K562 (cell line): ENCODE measurements around the gene LRRC7. TPM values are rescaled to one million over a fixed set of nuclear protein-coding genes. Genes with fewer than 3 reads are reported as not detected.

ENCODE experiments used
- AFF4 ChIP-seq: sonication (generic); formaldehyde crosslinking; IDR thresholded peaks from 2 replicates; pipeline ENCODE4 v1.8.0; 2023; ENCODE audit warnings: mild to moderate bottlenecking, missing genetic modification reagents
- CAMTA2 ChIP-seq: fragments of 250-450 bp; sonication (Bioruptor Pico); conservative IDR thresholded peaks from 2 replicates; pipeline ENCODE4 v1.5.1; 2022
- CBX3 ChIP-seq, 2 experiments: IDR thresholded peaks; 1 replicate in 1 of 2; 2 replicates in 1 of 2; pipeline ENCODE4 v1.6.1; 2012; ENCODE audit warnings: inconsistent platforms in 2 of 2, low read length in 2 of 2, borderline replicate concordance in 1 of 2, control low read depth in 1 of 2
- CHD4 ChIP-seq: fragments of 200-600 bp; sonication (generic); IDR thresholded peaks from 3 replicates; pipeline ENCODE4 v1.6.1; 2012; ENCODE audit warnings: low read depth, mild to moderate bottlenecking, mixed read lengths, low read length, inconsistent platforms; ENCODE audit not compliant: insufficient read depth, insufficient replicate concordance, poor library complexity, severe bottlenecking
- ELF2 ChIP-seq: fragments of 250-450 bp; sonication (Bioruptor Pico); IDR thresholded peaks from 2 replicates; pipeline ENCODE4 v1.5.0; 2021; ENCODE audit warnings: mild to moderate bottlenecking
- FOXA1 ChIP-seq: fragments of 450-650 bp; IDR thresholded peaks from 2 replicates; pipeline ENCODE4 v1.6.1; 2016; ENCODE audit warnings: mild to moderate bottlenecking, borderline replicate concordance
- GMEB1 ChIP-seq: fragments of 250-450 bp; sonication (Bioruptor Pico); IDR thresholded peaks from 2 replicates; pipeline ENCODE4 v1.4.0; 2020; ENCODE audit warnings: mild to moderate bottlenecking
- HBP1 ChIP-seq: fragments of 450-650 bp; formaldehyde crosslinking; IDR thresholded peaks from 2 replicates; pipeline ENCODE4 v1.4.0; 2022; ENCODE audit warnings: missing genetic modification characterization
- HDAC1 ChIP-seq, 2 experiments: fragments of 450-650 bp; IDR thresholded peaks; 2 replicates each; pipeline ENCODE4 v1.6.1; 2016 to 2017; ENCODE audit warnings: inconsistent platforms in 1 of 2, mild to moderate bottlenecking in 1 of 2, moderate library complexity in 1 of 2
- HSF4 ChIP-seq: fragments of 250-450 bp; sonication (Bioruptor Pico); IDR thresholded peaks from 2 replicates; pipeline ENCODE4 v2.1.2; 2022; ENCODE audit warnings: mild to moderate bottlenecking, moderate library complexity, borderline replicate concordance
- MXI1 ChIP-seq: IDR thresholded peaks from 2 replicates; pipeline ENCODE4 v1.6.1; 2011; ENCODE audit warnings: low read depth, mild to moderate bottlenecking, improper control_type of control experiment, low read length
- NFIC ChIP-seq: fragments of 450-650 bp; IDR thresholded peaks from 2 replicates; pipeline ENCODE4 v1.6.1; 2017; ENCODE audit warnings: mild to moderate bottlenecking, inconsistent platforms
- SIRT6 ChIP-seq: IDR thresholded peaks from one replicate; pipeline ENCODE4 v1.6.1; 2012; ENCODE audit warnings: low read depth, mild to moderate bottlenecking, control low read depth, inconsistent platforms, low read length, moderate library complexity
- SMARCA5 ChIP-seq: fragments of 450-650 bp; IDR thresholded peaks from 2 replicates; pipeline ENCODE4 v1.6.1; 2016
- SMARCE1 ChIP-seq: fragments of 450-650 bp; IDR thresholded peaks from 2 replicates; pipeline ENCODE4 v1.7.1; 2016; ENCODE audit warnings: mild to moderate bottlenecking
- TFE3 ChIP-seq: fragments of 450-650 bp; formaldehyde crosslinking; IDR thresholded peaks from 2 replicates; pipeline ENCODE4 v1.4.0; 2020; ENCODE audit warnings: mild to moderate bottlenecking, mixed read lengths
- USF2 ChIP-seq: sonication (generic); formaldehyde crosslinking; IDR thresholded peaks from 2 replicates; pipeline ENCODE4 v1.5.0; 2020; ENCODE audit warnings: missing genetic modification reagents
- ZFX ChIP-seq: sonication (generic); formaldehyde crosslinking; IDR thresholded peaks from 2 replicates; pipeline ENCODE4 v1.8.0; 2022; ENCODE audit warnings: mild to moderate bottlenecking, missing genetic modification reagents, moderate library complexity
- ZNF24 ChIP-seq: fragments of 450-650 bp; IDR thresholded peaks from 2 replicates; pipeline ENCODE4 v1.6.1; 2016
- ZNF282 ChIP-seq: sonication (generic); formaldehyde crosslinking; IDR thresholded peaks from 2 replicates; pipeline ENCODE4 v1.8.1; 2023; ENCODE audit warnings: missing genetic modification reagents
- ZZZ3 ChIP-seq: fragments of 450-650 bp; IDR thresholded peaks from 2 replicates; pipeline ENCODE4 v1.6.1; 2016; ENCODE audit warnings: antibody characterized with exemption, mild to moderate bottlenecking, moderate library complexity
- polyA plus RNA-seq, 8 experiments: library from polyadenylated mRNA; depleted of rRNA in 4 of 8; stranded (reverse) in 5 of 8; unstranded in 3 of 8; fragments of >200 nt; fragmentation: Nextera tagmentation in 2 of 8; fragmentation: Illumina TruSeq in 1 of 8; extraction: Ambion mirVana in 2 of 8; extraction: Trizol in 1 of 8; gene quantifications; 2 replicates each; pipeline versions ENCODE4 v1.2.1 to v1.2.3, GENCODE V29; 2011 to 2014; ENCODE audit warnings: inconsistent platforms in 1 of 8, missing spikeins in 1 of 8
- total RNA-seq, 7 experiments: library from RNA; depleted of rRNA in 6 of 7; stranded (reverse); fragments of >200 nt in 6 of 7; fragmentation: Illumina TruSeq in 2 of 7; extraction: Trizol in 2 of 7; gene quantifications; 2 replicates each; pipeline versions ENCODE4 v1.2.1 to v1.2.3, GENCODE V29; 2011 to 2021; ENCODE audit warnings: low replicate concordance in 1 of 7

The LRRC7 gene
- total and polyA plus RNA-seq, 9 of the 15 experiments (the other 6 are each of a cell fraction or from before 2014, with no cell fraction given), result 0.09 to 0.94 (median 0.49) TPM

- TF ChIP-seq SIRT6, result no peak
- no peak for TF ChIP-seq HDAC1 (IDR thresholded peaks at IDR 0.05)
- no peak for TF ChIP-seq SMARCE1
- TF ChIP-seq USF2, result no peak
- no peak for TF ChIP-seq FOXA1
- TF ChIP-seq HBP1 (CRISPR knock-in tag), result no peak
- no peak for TF ChIP-seq AFF4 (CRISPR knock-in tag)
- no peak for TF ChIP-seq CHD4
- no peak for TF ChIP-seq ZNF24
- TF ChIP-seq CAMTA2 (CRISPR knock-in tag), result no peak
- peak; percentile 51 for TF ChIP-seq NFIC
- TF ChIP-seq ZZZ3, result no peak
- 0 out of 2 replicates have a peak, but pooled peaks have one; percentile 29 for TF ChIP-seq GMEB1 (CRISPR knock-in tag)
- peak; percentile 80 for TF ChIP-seq TFE3 (CRISPR knock-in tag)
- TF ChIP-seq HSF4 (CRISPR knock-in tag), result no peak
- TF ChIP-seq SMARCA5, result no peak
- no peak for TF ChIP-seq ZNF282 (CRISPR knock-in tag)
- TF ChIP-seq ELF2 (CRISPR knock-in tag), result peak; percentile 29; the same call in 1 of the 2 replicates
- no peak for TF ChIP-seq CBX3 (IDR thresholded peaks at IDR 0.05; ENCODE audit: borderline replicate concordance in 1 of 2, low read length in 2 of 2)
- no peak for TF ChIP-seq MXI1
- TF ChIP-seq ZFX (CRISPR knock-in tag), result no peak
Observed at GRCh38 chr1:70043804-70044203, 476.1 kb downstream of the LRRC7 start (continued).
